ENCODE measurements around the gene PROX1. TPM values are rescaled to one million over a fixed set of nuclear protein-coding genes. Genes with fewer than 3 reads are reported as not detected.
A peak's percentile ranks its signal among the peaks of the same experiment; 100 is the strongest.

Gene PROX1
- total RNA-seq, 1 donor from 2014 or later = 14.3 TPM

GRCh38 chr1:213988507-213989001 lies 781 bp downstream of the PROX1 start:
- H3K27me3 Mint-ChIP-seq (ENCODE audit: low read depth) = peaks cover 91% of the 10 kb centered on the region
- H3K36me3 Mint-ChIP-seq (ENCODE audit: low read depth) = no peaks in the 10 kb centered on the region
- TF ChIP-seq, protein P1, sequence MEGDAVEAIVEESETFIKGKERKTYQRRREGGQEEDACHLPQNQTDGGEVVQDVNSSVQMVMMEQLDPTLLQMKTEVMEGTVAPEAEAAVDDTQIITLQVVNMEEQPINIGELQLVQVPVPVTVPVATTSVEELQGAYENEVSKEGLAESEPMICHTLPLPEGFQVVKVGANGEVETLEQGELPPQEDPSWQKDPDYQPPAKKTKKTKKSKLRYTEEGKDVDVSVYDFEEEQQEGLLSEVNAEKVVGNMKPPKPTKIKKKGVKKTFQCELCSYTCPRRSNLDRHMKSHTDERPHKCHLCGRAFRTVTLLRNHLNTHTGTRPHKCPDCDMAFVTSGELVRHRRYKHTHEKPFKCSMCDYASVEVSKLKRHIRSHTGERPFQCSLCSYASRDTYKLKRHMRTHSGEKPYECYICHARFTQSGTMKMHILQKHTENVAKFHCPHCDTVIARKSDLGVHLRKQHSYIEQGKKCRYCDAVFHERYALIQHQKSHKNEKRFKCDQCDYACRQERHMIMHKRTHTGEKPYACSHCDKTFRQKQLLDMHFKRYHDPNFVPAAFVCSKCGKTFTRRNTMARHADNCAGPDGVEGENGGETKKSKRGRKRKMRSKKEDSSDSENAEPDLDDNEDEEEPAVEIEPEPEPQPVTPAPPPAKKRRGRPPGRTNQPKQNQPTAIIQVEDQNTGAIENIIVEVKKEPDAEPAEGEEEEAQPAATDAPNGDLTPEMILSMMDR (conservative IDR thresholded peaks at IDR 0.05) = no peak
- H3K4me1 Mint-ChIP-seq = peaks cover 63% of the 10 kb centered on the region
- H3K4me3 Mint-ChIP-seq = peak overlapping the region; percentile 98
- peak overlapping the region; percentile 93 for H3K27ac Mint-ChIP-seq (ENCODE audit: unreplicated experiment)
- no peaks in the 10 kb centered on the region for H3K9me3 Mint-ChIP-seq
- DNase-seq (ENCODE audit: low read depth, low spot score) = no peak

DNA sequence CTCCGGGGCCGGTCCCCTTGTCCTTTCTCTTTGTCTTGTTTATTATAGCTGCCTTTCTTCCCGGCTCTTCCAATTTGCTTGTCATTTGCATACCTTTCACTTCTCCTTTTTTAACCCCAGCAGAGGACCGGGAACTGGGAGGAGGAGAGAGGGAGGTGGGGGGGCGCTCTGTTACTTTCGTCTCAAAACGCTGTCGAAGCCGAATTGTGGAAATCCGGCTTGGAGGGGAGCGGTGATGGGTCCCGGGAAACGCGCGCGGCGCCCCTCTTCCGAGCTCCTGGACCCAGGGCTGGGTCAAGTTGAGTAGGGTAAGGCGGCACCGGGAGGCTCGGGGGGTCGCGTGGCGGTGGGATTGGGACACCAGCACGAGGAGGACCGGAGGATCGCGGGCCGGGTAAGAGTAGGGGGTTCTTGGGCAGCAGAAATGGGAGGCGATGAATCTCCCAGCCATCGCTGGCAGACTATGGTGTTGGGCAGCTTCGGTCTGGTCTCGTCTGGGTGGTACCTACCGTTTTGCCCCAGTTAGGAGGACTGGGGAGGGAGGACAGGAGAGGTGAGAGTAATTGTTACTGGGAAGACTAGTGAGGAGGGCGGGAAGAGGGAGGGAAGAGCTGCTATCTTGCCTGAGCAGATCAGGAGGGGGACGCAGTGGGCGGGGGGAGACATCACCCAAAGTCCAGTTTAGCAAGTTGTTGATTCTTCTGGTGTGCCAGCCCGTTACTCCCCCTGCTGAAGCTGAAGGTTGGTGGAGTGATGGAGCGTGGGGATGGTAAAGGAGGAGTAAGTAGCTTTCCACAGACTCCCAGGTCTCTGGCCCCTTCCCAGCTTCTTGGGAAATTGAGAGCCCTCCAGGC lies 1.5 kb downstream of the PROX1 start:
- DNase-seq (ENCODE audit: low read depth, low spot score) = no peak
- peaks cover 87% of the 10 kb centered on the region for H3K27me3 Mint-ChIP-seq (ENCODE audit: low read depth)

GRCh38 chr1:213993929-213994328 lies 6.2 kb downstream of the PROX1 start:
- TF ChIP-seq, protein P1 (conservative IDR thresholded peaks at IDR 0.05) = no peak
- no peaks in the 10 kb centered on the region for H3K9me3 Mint-ChIP-seq
- H3K27ac Mint-ChIP-seq (ENCODE audit: unreplicated experiment) = no peak overlapping the region
- H3K4me3 Mint-ChIP-seq = no peak overlapping the region
- peaks cover 41% of the 10 kb centered on the region for H3K27me3 Mint-ChIP-seq (ENCODE audit: low read depth)
- H3K36me3 Mint-ChIP-seq (ENCODE audit: low read depth) = peaks cover 16% of the 10 kb centered on the region
- no peak for DNase-seq (ENCODE audit: low read depth, low spot score)
- peaks cover 38% of the 10 kb centered on the region for H3K4me1 Mint-ChIP-seq

More for the DNA sequence above, 1.5 kb downstream of the PROX1 start:
- Mint-ChIP-seq H3K36me3 (ENCODE audit: low read depth) (no peaks in the 10 kb centered on the region), H3K27ac (ENCODE audit: unreplicated experiment) (peak overlapping the region; percentile 94), H3K4me3 (peak overlapping the region; percentile 98), H3K9me3 (no peaks in the 10 kb centered on the region), H3K4me1 (peaks cover 59% of the 10 kb centered on the region)
- TF ChIP-seq, protein P1 (conservative IDR thresholded peaks at IDR 0.05) = no peak

- Mint-ChIP-seq H3K27me3 (ENCODE audit: low read depth) (peaks cover 31% of the 10 kb centered on the region), H3K4me1 (peaks cover 37% of the 10 kb centered on the region), H3K36me3 (ENCODE audit: low read depth) (peaks cover 23% of the 10 kb centered on the region), H3K27ac (ENCODE audit: unreplicated experiment) (no peak overlapping the region), H3K4me3 (no peak overlapping the region), H3K9me3 (no peaks in the 10 kb centered on the region)
- TF ChIP-seq, protein P1 (conservative IDR thresholded peaks at IDR 0.05) = no peak
- DNase-seq (ENCODE audit: low read depth, low spot score) = no peak
Measured at GRCh38 chr1:213994888-213995287, 7.1 kb downstream of the PROX1 start.

DNA sequence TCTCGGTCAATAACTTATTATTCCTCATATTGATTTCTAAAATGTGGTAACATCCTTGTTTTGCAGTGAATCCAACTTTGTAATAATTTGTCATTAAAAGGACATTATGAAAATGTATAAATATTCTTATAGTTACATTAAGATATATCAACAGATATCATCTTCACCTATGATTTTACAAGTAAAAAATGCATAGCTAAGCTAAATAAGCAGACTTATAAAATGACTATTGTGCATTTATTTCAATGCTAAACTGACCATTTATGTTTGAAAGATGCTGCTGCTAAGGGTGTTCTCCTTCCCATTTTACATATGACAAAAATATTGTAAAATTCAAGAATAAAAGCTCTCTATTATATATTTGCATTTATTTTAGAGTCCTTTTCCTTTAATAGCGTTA lies 7.8 kb downstream of the PROX1 start:
- H3K36me3 Mint-ChIP-seq (ENCODE audit: low read depth) = peaks cover 23% of the 10 kb centered on the region
- TF ChIP-seq, protein P1 (conservative IDR thresholded peaks at IDR 0.05) = no peak
- no peak overlapping the region for H3K4me3 Mint-ChIP-seq
- DNase-seq (ENCODE audit: low read depth, low spot score) = no peak
- H3K27ac Mint-ChIP-seq (ENCODE audit: unreplicated experiment) = no peak overlapping the region
- peaks cover 24% of the 10 kb centered on the region for H3K27me3 Mint-ChIP-seq (ENCODE audit: low read depth)
- H3K4me1 Mint-ChIP-seq = peaks cover 32% of the 10 kb centered on the region
- H3K9me3 Mint-ChIP-seq = no peaks in the 10 kb centered on the region
